GM18511 (cell line): ENCODE measurements around the gene KCNT1.

ENCODE experiments used
- ATAC-seq: cut with Tn5 transposase; IDR thresholded peaks from one replicate; pipeline ENCODE4 v1.9.1; 2021; ENCODE audit warnings: mild to moderate bottlenecking, moderate library complexity; ENCODE audit not compliant: unreplicated experiment

Gene KCNT1

GRCh38 chr9:135724186-135724787 is 22.3 kb downstream of the KCNT1 start:
- no peak for ATAC-seq

- no peak for ATAC-seq
These were observed 24.3 kb downstream of the KCNT1 start for GRCh38 chr9:135726138-135726853.

GRCh38 chr9:135727257-135727875 is 25.4 kb downstream of the KCNT1 start:
- no peak for ATAC-seq

- ATAC-seq = no peak
These were observed 26.6 kb downstream of the KCNT1 start for GRCh38 chr9:135728436-135729110.

- ATAC-seq = no peak
These were observed 27.5 kb downstream of the KCNT1 start for GRCh38 chr9:135729480-135729879.

GRCh38 chr9:135731454-135731853 is 29.5 kb downstream of the KCNT1 start:
- ATAC-seq = no peak

- no peak for ATAC-seq
These were observed 30.7 kb downstream of the KCNT1 start for GRCh38 chr9:135732569-135733257.

- no peak for ATAC-seq
These were observed 32.7 kb downstream of the KCNT1 start for GRCh38 chr9:135734616-135735144.

GRCh38 chr9:135736272-135736978 is 34.4 kb downstream of the KCNT1 start:
- no peak for ATAC-seq

GRCh38 chr9:135736979-135737839 is 35.2 kb downstream of the KCNT1 start:
- ATAC-seq = no peak

- no peak for ATAC-seq
These were observed 36.0 kb downstream of the KCNT1 start for GRCh38 chr9:135737840-135738521.

GRCh38 chr9:135739271-135740220 is 37.6 kb downstream of the KCNT1 start:
- ATAC-seq = no peak

GRCh38 chr9:135741276-135742219 is 39.6 kb downstream of the KCNT1 start:
- ATAC-seq = no peak

- ATAC-seq = no peak
These were observed 41.0 kb downstream of the KCNT1 start for GRCh38 chr9:135743021-135743420.

GRCh38 chr9:135743546-135744332 is 41.8 kb downstream of the KCNT1 start:
- no peak for ATAC-seq
